ENCODE data around the gene FKBP10.
"Not testable (repeated sequence)": the region's sequence is repeated elsewhere in the genome, so short reads cannot be mapped to it uniquely, and the experiment has no call there.

FKBP10 gene

DNA sequence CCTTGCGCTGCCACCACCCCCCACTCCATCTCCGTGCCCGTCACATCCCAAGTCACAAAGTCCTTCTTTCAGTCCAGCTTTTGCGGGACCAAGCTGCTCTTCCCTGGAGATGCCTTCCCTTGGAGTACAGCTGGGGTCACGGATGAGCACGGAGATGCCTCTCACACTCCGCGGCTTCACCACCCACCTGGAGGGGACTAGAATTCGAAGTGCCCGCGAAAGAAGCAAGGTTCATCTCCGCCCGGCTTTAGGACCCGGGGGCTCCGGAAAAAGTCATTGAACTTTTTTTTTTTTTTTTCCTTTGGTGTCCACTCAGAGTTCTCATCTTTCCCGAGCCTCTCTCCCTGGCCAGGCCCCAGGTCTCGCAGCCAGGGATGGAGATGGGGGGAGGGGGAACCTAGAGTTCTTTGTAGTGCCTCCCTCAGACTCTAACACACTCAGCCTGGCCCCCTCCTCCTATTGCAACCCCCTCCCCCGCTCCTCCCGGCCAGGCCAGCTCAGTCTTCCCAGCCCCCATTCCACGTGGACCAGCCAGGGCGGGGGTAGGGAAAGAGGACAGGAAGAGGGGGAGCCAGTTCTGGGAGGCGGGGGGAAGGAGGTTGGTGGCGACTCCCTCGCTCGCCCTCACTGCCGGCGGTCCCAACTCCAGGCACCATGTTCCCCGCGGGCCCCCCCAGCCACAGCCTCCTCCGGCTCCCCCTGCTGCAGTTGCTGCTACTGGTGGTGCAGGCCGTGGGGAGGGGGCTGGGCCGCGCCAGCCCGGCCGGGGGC, at the start of gene FKBP10:
FKBP10 (plus strand) TSS at position 624 of the 771 bp plus-strand sequence; CDS start at position 655, 31 bp downstream.
- DNase-seq, result no peak

DNA sequence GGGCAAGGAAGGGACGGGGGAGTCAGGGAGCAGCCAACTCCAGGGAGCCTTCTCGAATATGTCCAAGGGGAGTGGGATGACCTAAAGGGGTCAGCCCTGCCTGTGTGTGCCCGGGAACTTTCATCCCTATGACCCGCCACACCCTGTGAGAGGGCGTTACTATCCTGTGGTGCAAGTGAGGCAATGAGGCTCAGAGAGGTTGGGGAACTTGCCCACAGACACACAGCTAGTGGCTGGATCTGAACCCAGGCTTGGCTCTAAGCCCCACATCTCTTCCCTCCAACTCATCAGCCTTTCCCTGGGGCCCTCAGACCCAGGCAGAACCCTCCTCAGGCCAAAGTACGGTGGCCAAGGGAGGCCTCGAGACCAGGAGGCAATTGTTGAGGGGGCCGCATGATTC, 49.5 kb upstream of the FKBP10 start:
- no peak for DNase-seq

GRCh38 chr17:41766135-41766534, 46.7 kb upstream of the FKBP10 start:
- DNase-seq, result no peak

DNA sequence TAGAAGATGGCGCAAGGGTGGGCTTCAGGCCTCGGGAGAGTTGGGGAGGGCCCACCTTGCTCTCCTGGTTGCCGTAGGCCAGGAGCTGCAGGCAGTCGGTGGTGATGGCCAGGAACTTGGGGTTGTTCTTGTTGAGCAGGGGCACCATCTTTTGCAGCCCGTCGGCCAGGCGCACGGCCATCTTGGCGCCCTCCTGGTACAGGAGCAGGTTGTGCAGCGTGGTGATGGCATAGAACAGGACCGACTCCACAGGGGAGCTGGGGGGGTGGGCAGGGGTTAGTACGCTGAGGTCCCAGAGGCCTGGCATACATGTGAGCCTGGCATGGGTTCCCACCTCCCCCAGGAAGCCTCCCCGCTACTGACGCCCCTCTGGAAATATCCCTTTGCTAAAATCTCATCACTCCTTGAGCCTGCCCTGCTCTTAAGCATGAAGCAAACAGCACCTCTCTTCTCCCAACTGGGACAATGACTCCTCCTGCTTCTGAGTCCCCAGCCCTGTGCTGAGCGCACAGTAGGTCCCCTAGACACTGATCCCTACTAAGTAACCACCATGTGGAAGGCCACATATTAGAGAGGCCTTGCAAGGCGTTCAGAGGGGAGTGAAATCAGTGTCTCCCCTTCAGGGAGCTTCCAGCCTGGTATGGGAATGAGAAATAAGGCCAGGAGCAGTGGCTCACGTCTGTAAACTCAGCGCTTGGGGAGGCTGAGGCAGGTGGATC, 45.3 kb upstream of the FKBP10 start:
- no peak for DNase-seq

GRCh38 chr17:41768682-41769288, 44.0 kb upstream of the FKBP10 start:
- DNase-seq, result no peak

GRCh38 chr17:41769346-41769862, 43.4 kb upstream of the FKBP10 start:
- no peak for DNase-seq

DNA sequence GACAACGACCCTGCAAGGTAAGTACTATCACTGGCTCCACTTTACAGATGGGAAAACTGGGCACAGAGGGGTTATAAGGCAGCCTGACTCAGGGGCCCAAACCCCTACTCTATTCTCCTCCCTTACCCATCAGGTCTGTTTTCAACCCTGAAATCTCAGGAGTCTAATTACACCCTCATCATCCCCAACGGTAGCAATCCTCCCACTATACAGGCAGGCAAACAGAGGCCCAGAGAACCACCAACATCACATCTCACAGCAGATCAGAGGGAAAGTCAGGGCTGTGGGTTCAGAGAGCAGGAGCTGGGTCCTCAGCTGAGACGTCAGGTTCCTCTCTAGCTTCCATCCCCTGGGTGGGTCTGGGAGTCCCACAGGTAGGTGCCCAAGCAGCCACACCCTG, 42.8 kb upstream of the FKBP10 start:
- DNase-seq, result no peak

DNA sequence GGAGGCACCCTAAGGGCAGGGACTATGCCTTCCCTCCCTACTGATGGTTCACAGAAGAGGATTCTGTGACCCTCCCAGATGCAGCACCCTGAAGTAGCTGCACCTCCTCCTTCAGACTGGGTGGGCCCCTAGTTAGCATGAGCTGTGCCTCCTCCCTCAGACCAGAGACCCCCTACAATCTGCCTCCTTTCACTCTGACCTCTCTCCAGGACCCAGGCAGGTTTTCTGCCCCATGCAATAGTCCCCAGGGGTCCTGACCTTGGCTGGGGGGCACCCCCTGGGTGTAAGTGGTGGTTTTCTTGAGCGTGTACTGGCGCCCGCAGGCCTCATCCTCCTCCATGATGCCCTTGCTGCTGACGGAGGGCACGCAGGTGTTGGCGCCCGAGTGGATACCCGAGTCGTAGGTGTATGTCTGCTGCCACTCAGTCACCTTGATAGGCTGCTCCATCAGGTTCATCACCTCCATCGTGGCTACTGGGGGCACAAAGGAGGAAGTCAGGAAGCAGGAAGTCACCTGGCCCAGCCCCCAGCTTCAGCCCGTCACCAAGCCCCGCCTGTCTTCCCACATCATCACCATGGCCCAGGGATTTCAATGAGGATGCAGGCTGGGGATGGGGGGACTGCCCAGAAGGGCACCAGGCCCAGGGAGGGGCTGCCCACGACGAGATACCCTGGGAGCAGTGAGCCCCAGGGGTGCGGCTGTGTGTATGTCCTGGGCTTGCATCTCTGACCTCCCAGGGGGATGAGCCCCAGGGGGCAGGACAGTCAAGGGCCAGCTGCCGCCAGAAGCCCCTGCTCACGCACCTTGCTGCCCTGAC, 41.2 kb upstream of the FKBP10 start:
- no peak for DNase-seq

DNA sequence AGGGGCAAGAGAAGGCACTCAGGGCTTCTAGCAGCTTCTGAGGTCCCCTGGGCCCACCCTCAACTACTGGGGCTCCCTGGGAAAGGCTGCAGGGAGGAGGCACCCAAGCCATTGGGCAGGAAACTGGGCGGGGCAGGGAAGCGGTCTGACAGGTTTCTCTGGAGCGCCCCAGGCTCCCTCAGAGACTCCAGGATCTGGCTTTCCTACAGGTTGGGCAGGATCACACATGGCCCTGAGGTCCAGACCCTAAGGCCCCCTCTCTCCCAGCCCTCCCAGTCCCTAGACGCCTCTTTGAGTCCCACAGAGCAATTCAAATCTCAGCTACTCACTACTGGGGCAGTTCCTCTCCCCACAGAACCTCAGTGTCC, 40.6 kb upstream of the FKBP10 start:
- no peak for DNase-seq

GRCh38 chr17:41772586-41773189, 40.1 kb upstream of the FKBP10 start:
- DNase-seq, result no peak

DNA sequence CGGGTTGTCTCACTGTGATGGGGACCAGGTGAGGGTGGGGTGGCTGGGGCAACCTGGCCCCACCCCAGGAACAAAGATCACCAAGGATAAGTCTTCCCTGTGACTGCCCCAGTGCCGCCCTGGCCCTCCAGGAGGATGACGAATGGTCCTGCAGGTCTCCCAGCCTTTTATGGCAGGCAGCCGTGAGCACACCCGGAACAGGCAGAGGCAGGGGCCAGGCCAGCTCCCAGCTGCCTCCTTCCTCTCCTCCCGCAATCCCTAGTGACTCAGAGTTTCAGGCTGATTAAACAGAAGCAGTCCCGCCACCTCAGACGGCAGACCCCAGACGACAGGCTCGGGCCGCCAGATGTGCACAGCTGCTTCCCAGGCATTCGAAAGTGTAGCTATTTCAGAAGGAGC, 39.6 kb upstream of the FKBP10 start:
- no peak for DNase-seq

GRCh38 chr17:41773731-41774193, 39.0 kb upstream of the FKBP10 start:
- DNase-seq, result no peak

DNA sequence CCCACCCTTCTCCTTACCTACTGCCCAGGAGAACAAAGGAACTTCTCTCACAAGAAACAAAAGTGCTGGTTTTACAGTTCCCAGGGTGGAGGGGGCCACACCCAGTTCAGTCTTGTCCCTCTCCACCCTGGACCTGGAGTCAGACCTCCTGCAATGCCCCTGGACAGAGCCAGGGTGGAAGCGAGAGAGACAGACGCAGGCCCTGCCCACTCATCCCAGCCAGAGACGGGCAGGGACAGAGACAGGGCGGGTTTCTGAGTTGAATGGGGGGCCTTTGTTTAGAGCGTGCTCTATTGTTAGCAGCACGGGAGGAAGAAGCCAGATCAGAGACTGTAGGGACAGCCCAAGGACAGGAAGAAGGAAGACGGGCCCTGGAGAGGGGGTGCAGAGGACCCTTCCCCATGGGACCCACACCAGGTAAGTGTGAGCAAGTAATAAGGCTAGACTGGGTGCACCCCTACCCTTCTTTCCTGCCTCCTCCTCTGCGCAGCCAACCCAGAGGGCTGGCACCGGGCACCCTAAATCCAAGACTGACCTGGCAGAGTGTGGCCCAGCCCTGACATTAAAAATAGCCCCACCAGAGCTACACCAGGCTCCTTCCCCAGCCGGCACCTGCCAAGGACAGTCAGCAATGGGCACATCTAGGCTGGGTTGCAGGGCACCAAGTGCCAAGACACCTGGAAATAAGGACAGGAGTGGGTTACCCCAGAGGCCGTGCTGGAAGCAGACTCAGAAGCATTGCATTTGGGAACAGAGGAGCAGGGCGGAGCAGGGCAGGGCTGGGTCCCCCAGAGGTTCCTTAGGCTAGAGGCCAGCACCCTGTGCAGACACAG, 37.2 kb upstream of the FKBP10 start:
- no peak for DNase-seq

DNA sequence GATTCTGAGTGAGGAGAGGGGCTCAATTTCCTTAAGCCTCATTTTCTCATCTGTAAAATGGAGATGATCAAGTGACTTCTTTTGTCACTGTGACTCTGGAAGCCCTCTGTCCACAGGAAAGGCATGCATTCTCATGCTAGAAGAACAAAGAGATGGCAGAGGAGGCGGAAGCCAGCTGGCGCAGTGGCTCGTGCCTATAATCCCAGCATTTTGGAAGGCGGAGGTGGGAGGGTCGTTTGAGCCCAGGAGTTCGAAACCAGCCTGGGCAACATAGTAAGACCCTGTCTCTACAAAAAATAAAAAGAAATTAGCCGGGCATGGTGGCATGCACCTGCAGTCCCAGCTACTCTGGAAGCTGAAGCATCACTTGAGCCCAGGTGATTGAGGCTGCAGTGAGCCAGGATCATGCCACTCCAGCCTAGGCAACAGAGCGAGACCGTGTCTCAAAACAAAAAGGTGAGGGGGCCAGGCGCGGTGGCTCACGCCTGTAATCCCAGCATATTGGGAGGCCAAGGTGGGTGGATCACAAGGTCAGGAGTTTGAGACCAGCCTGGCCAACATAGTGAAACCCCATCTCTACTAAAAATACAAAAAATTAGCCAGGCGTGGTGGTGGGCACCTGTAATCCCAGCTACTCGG, 36.4 kb upstream of the FKBP10 start:
- DNase-seq, result not testable (repeated sequence)

DNA sequence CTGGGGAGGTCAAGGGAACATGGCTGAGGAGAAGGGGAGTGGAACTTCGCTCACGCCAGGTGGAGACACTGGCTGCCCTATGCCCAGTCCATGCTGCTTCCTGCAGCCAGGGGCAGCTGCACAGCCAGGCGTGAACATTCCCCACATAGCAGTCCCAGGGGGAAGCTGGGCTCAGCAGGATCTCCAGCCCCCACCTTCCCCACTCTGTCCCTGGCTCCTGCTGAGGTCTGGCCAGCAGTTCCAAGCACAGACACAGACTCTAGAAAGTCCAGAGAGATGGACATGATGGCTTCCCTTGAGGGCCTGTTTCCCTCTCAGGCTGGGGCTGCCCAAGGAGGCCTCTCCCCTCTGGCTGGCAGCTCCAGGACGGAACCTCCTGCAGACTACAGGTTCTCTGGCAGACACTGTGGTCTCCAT, 35.6 kb upstream of the FKBP10 start:
- DNase-seq, result no peak

- no peak for DNase-seq
Measured at GRCh38 chr17:41777574-41778188, 35.1 kb upstream of the FKBP10 start.

DNA sequence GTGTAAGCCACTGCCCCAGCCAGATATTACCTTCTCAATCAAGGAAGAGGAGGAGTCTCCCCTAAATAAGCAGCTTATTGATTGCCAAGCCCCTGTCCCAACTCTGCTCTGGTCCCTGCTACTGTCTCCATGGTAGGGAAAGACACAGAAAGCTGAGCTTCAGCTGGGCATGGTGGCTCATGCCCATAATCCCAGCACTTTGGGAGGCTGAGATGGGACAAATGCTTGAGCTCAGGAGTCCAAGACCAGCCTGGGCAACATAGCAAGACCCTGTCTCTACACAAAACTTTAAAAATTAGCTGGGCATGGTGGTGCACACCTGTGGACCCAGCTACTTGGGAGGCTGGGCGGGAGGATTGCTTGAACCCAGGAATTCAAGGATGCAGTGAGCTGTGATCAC, 32.9 kb upstream of the FKBP10 start:
- DNase-seq, result no peak

- no peak for DNase-seq
Measured at GRCh38 chr17:41781404-41782110, 31.2 kb upstream of the FKBP10 start.

GRCh38 chr17:41782142-41782541, 30.7 kb upstream of the FKBP10 start:
- no peak for DNase-seq

All from activated T-cell treated with anti-CD3 and anti-CD28 coated beads for 4 hours (primary cell).